PC-3 (cell line): Measurements from ENCODE around the gene PLEKHM3. TPM values are rescaled to one million over a fixed set of nuclear protein-coding genes. Genes with fewer than 3 reads are reported as not detected.

ENCODE experiments used
- ATAC-seq: fragments of 200-7000 bp; cut with Tn5 transposase; 2 replicates; pipeline ENCODE4 v1.9.1; 2020; ENCODE audit warnings: mild to moderate bottlenecking, moderate library complexity
- BruUV-seq: library from RNA; stranded (reverse); fragments of 400-500 nt; replicated peaks from 2 replicates; lab custom pipeline; 2021; lab: Mats Ljungman, UMichigan
- CTCF ChIA-PET: fragments of 300-600 bp; sonication (Branson Sonifier 250); formaldehyde crosslinking; loops from one replicate; lab custom pipeline; 2022; ENCODE audit warnings: antibody characterized with exemption; lab: Charles Lee
- POLR2A ChIA-PET: fragments of 300-600 bp; sonication (Branson Sonifier 250); formaldehyde crosslinking; loops from one replicate; lab custom pipeline; 2022; ENCODE audit warnings: antibody characterized with exemption; ENCODE audit not compliant: unreplicated experiment; lab: Charles Lee
- DNase-seq: peaks from one replicate; pipeline ENCODE4 v3.0.0-alpha.2; 2015
- H2AFZ ChIP-seq: fragments of 300-600 bp; sonication (generic); 2 replicates; pipeline ENCODE4 v1.6.0; 2016; ENCODE audit warnings: antibody characterized with exemption, low read length
- H3F3A ChIP-seq: fragments of 300-600 bp; sonication (generic); one replicate; pipeline ENCODE4 v1.6.0; 2017; ENCODE audit warnings: antibody characterized with exemption, low read length, control low read depth, mild to moderate bottlenecking; ENCODE audit not compliant: unreplicated experiment
- H3K27ac ChIP-seq: fragments of 300-600 bp; sonication (generic); 2 replicates; pipeline ENCODE4 v1.5.1; 2016; ENCODE audit warnings: mild to moderate bottlenecking, low read length
- H3K27me3 ChIP-seq: fragments of 300-600 bp; sonication (generic); 2 replicates; pipeline ENCODE4 v1.6.1; 2016; ENCODE audit warnings: low read length, mixed read lengths
- H3K36me3 ChIP-seq: fragments of 300-600 bp; sonication (generic); 2 replicates; pipeline ENCODE4 v1.6.1; 2016; ENCODE audit warnings: low read depth, mixed run types, low read length, mixed read lengths
- H3K4me1 ChIP-seq: fragments of 300-600 bp; sonication (generic); 2 replicates; pipeline ENCODE4 v1.5.1; 2016; ENCODE audit warnings: low read length; ENCODE audit not compliant: insufficient read depth
- H3K4me2 ChIP-seq: fragments of 300-600 bp; sonication (generic); 2 replicates; pipeline ENCODE4 v1.6.0; 2016; ENCODE audit warnings: low read length
- H3K4me3 ChIP-seq: fragments of 300-600 bp; sonication (generic); 2 replicates; pipeline ENCODE4 v1.5.1; 2016; ENCODE audit warnings: mild to moderate bottlenecking, low read length, mixed read lengths
- H3K79me2 ChIP-seq: fragments of 300-600 bp; sonication (generic); 2 replicates; pipeline ENCODE4 v1.6.1; 2017; ENCODE audit warnings: low read length, mixed read lengths
- H3K9ac ChIP-seq: fragments of 300-600 bp; sonication (generic); 2 replicates; pipeline ENCODE4 v1.6.0; 2016; ENCODE audit warnings: mild to moderate bottlenecking, low read length
- H3K9me2 ChIP-seq: fragments of 300-600 bp; sonication (generic); replicated peaks from 2 replicates; pipeline ENCODE4 v1.6.1; 2016; ENCODE audit warnings: mixed run types, low read length, mixed read lengths
- H3K9me3 ChIP-seq: fragments of 300-600 bp; sonication (generic); 2 replicates; pipeline ENCODE4 v1.6.1; 2016; ENCODE audit warnings: low read length, mixed read lengths
- H4K20me1 ChIP-seq: fragments of 300-600 bp; sonication (generic); 2 replicates; pipeline ENCODE4 v1.6.1; 2016; ENCODE audit warnings: low read length, mixed read lengths
- EZH2 ChIP-seq: fragments of 300-600 bp; sonication (generic); IDR thresholded peaks from one replicate; pipeline ENCODE4 v1.6.1; 2017; ENCODE audit warnings: antibody characterized with exemption, mild to moderate bottlenecking, low read length; ENCODE audit not compliant: unreplicated experiment
- EZH2phosphoT487 ChIP-seq: fragments of 300-600 bp; sonication (generic); IDR thresholded peaks from 2 replicates; pipeline ENCODE4 v1.6.1; 2018; ENCODE audit warnings: mild to moderate bottlenecking, antibody characterized with exemption, low read length, borderline replicate concordance
- intact Hi-C: fragments of 100-400 bp; cut with micrococcal nuclease; formaldehyde crosslinking; loops from 2 replicates; pipeline ENCODE4 v1.9.0; 2023
- total RNA-seq: library from RNA; depleted of rRNA; stranded (reverse); fragments of >200 nt; gene quantifications from 2 replicates; pipeline ENCODE4 v1.2.3, GENCODE V29; 2014
- TF ChIP-seq, protein P1 (sequence below): fragments of 300-600 bp; sonication (generic); conservative IDR thresholded peaks from 2 replicates; pipeline ENCODE4 v1.5.1; 2017; ENCODE audit warnings: antibody characterized with exemption, low read depth, mild to moderate bottlenecking, low read length

Gene PLEKHM3
- total RNA-seq, 1 experiment from 2014 or later = 5.9 TPM

- ATAC-seq (no peak), DNase-seq (no peak)
- CTCF ChIA-PET = no interaction called here
- BruUV-seq = no TSS peak
- Histone ChIP-seq H3F3A (no peaks in the 10 kb centered on the region), H3K27me3 (no peaks in the 10 kb centered on the region), H3K79me2 (no peaks in the 10 kb centered on the region), H3K4me1 (no peaks in the 10 kb centered on the region), H3K4me2 (no peak overlapping the region), H3K9me2 (no peaks in the 10 kb centered on the region), H4K20me1 (no peaks in the 10 kb centered on the region), H3K27ac (no peak overlapping the region), H3K4me3 (no peak overlapping the region), H3K9me3 (peaks cover 4% of the 10 kb centered on the region; the same call in 1 of the 2 replicates), H3K36me3 (peaks cover 5% of the 10 kb centered on the region), H3K9ac (no peak overlapping the region), H2AFZ (no peak overlapping the region)
- TF ChIP-seq, protein P1, sequence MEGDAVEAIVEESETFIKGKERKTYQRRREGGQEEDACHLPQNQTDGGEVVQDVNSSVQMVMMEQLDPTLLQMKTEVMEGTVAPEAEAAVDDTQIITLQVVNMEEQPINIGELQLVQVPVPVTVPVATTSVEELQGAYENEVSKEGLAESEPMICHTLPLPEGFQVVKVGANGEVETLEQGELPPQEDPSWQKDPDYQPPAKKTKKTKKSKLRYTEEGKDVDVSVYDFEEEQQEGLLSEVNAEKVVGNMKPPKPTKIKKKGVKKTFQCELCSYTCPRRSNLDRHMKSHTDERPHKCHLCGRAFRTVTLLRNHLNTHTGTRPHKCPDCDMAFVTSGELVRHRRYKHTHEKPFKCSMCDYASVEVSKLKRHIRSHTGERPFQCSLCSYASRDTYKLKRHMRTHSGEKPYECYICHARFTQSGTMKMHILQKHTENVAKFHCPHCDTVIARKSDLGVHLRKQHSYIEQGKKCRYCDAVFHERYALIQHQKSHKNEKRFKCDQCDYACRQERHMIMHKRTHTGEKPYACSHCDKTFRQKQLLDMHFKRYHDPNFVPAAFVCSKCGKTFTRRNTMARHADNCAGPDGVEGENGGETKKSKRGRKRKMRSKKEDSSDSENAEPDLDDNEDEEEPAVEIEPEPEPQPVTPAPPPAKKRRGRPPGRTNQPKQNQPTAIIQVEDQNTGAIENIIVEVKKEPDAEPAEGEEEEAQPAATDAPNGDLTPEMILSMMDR = no peak
- TF ChIP-seq EZH2 = no peak
- TF ChIP-seq EZH2phosphoT487 = no peak
- POLR2A ChIA-PET = no interaction called here
- intact Hi-C loops = no loop called here
Observed at GRCh38 chr2:207967121-207967520, 58.2 kb downstream of the PLEKHM3 start.

DNA sequence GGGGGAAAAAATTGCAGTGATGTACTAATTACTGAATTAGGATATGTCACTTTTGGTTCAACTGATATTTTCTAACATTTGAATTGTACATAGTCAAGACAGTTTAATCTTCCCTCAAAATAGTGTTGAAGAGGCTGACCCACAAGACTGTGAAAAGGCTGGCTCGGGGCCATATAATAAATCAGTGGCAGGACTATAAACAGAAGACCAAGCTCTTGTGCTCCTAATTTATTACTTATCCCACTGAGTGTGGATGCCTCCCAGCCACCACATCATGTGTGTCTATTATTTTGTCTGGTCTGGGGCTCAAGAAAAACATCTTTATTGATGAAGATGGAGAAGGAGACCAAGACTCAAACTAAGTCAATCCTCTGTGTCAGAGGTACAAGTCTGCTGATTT, 64.4 kb downstream of the PLEKHM3 start:
- POLR2A ChIA-PET = no interaction called here
- H3K36me3 ChIP-seq = peaks cover 7% of the 10 kb centered on the region
- H4K20me1 ChIP-seq = no peaks in the 10 kb centered on the region
- H3K4me2 ChIP-seq = no peak overlapping the region
- TF ChIP-seq, protein P1 = no peak
- TF ChIP-seq EZH2 (no peak), EZH2phosphoT487 (no peak)
- ATAC-seq (no peak), DNase-seq (no peak)
- no peaks in the 10 kb centered on the region for H3K79me2 ChIP-seq
- intact Hi-C loops = no loop called here
- CTCF ChIA-PET = no interaction called here
- no peaks in the 10 kb centered on the region for H3K9me2 ChIP-seq
- H3K27ac ChIP-seq = no peak overlapping the region
- H3F3A ChIP-seq = no peaks in the 10 kb centered on the region
- no peaks in the 10 kb centered on the region for H3K27me3 ChIP-seq
- no TSS peak for BruUV-seq
- H3K4me1 ChIP-seq = no peaks in the 10 kb centered on the region
- H2AFZ ChIP-seq = no peak overlapping the region
- H3K9ac ChIP-seq = no peak overlapping the region
- H3K9me3 ChIP-seq = peaks cover 7% of the 10 kb centered on the region; the same call in 1 of the 2 replicates
- H3K4me3 ChIP-seq = no peak overlapping the region

GRCh38 chr2:207960090-207960489, 65.2 kb downstream of the PLEKHM3 start:
- BruUV-seq = no TSS peak
- TF ChIP-seq EZH2phosphoT487 = no peak
- no peak for TF ChIP-seq EZH2
- TF ChIP-seq, protein P1 = no peak
- H3K9me3 ChIP-seq = peaks cover 7% of the 10 kb centered on the region; the same call in 1 of the 2 replicates

More at GRCh38 chr2:207960090-207960489, 65.2 kb downstream of the PLEKHM3 start:
- no peaks in the 10 kb centered on the region for H4K20me1 ChIP-seq
- H3K79me2 ChIP-seq = no peaks in the 10 kb centered on the region
- H3K4me1 ChIP-seq = no peaks in the 10 kb centered on the region
- no peaks in the 10 kb centered on the region for H3K27me3 ChIP-seq
- no peaks in the 10 kb centered on the region for H3F3A ChIP-seq
- no peak overlapping the region for H3K4me2 ChIP-seq
- DNase-seq (no peak), ATAC-seq (no peak)
- no peak overlapping the region for H2AFZ ChIP-seq
- H3K4me3 ChIP-seq = no peak overlapping the region
- CTCF ChIA-PET = no interaction called here
- peaks cover 7% of the 10 kb centered on the region for H3K36me3 ChIP-seq
- H3K27ac ChIP-seq = no peak overlapping the region
- no peak overlapping the region for H3K9ac ChIP-seq
- POLR2A ChIA-PET = no interaction called here
- intact Hi-C loops = no loop called here
- H3K9me2 ChIP-seq = no peaks in the 10 kb centered on the region
